IPS DF 6.9 (cell line): ENCODE data around the gene PLD5.

Experiments
- DNase-seq: peaks from one replicate; pipeline ENCODE4 v3.0.0-alpha.2; 2013; ENCODE audit warnings: low read depth, low spot score
- H3K27ac ChIP-seq: one replicate; pipeline ENCODE4 v1.5.1; 2013; ENCODE audit warnings: low read length, control low read depth
- H3K27me3 ChIP-seq: 2 replicates; pipeline ENCODE4 v1.6.1; 2013; ENCODE audit warnings: mild to moderate bottlenecking, low read length; ENCODE audit not compliant: control insufficient read depth, insufficient read depth
- H3K36me3 ChIP-seq: 2 replicates; pipeline ENCODE4 v1.6.1; 2013; ENCODE audit warnings: low read length; ENCODE audit not compliant: control insufficient read depth, insufficient read depth
- H3K4me1 ChIP-seq: 2 replicates; pipeline ENCODE4 v1.6.1; 2013; ENCODE audit warnings: low read length; ENCODE audit not compliant: control insufficient read depth, insufficient read depth
- H3K4me3 ChIP-seq: 2 replicates; pipeline ENCODE4 v1.5.1; 2013; ENCODE audit warnings: mild to moderate bottlenecking, low read length
- H3K9me3 ChIP-seq: 2 replicates; pipeline ENCODE4 v1.6.1; 2013; ENCODE audit warnings: low read length, inconsistent platforms; ENCODE audit not compliant: control insufficient read depth, insufficient read depth
- WGBS: extraction: QIAGEN DNeasy Blood & Tissue Kit; methylation state at CpG from one replicate; pipeline ENCODE4 v1.1.7; 2013; ENCODE audit warnings: mixed read lengths, missing lambda C conversion rate; ENCODE audit not compliant: insufficient read length, insufficient coverage; 5-methylcytosine and 5-hydroxymethylcytosine counted together

The PLD5 gene

DNA sequence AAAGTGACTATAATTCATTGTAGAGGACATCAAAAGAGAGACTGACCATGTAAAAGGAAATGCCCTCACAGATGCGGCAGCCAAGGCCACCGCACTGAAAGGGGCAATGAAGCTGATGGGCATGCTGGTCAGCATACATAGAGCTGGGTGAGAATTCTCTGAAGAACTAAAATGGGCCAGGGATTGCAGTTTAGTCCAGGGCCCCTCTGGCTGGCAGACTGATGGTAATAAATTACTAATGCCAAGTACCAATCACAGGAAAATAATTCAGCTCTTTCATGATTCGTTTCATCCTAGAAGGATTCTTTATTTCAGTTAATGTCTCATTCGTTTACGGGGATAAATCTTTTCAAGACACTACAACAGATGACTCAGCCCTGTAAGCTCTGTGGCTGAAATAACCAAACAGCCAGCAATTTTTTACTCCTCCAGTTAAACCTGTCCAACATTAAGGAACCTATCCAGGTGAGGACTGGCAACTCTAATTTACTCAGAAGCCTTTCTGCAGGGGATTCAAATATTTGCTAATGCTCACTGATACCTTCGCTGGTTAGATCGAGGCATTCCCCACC, 468.7 kb downstream of the PLD5 start:
- WGBS, result no CpG with 5 or more reads among the region's 7 CpGs
- H3K4me3 ChIP-seq, result no peak overlapping the region
- no peak overlapping the region for H3K27ac ChIP-seq
- no peak for DNase-seq
- H3K9me3 ChIP-seq, result no peaks in the 10 kb centered on the region
- no peaks in the 10 kb centered on the region; the same call in 1 of the 2 replicates for H3K4me1 ChIP-seq
- no peaks in the 10 kb centered on the region for H3K27me3 ChIP-seq
- no peaks in the 10 kb centered on the region for H3K36me3 ChIP-seq

DNA sequence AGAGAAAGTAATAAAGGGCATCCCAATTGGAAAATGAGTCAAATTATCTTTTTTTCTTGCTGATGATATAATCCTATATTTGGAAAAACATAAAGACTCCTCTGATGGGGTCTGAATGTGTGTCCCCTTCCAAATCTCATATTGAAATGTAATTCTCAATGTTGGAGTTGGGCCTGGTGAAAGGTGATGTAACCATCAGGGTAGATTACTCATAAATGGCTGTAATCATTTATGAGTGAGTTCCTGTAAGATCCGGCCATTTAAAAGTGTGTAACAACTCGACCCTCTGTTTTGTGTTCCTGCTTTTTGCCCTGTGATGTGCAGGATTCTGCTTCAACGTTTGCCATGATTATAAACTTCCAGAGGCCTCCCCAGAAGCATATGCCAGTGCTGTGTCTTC, 481.3 kb downstream of the PLD5 start:
- H3K27me3 ChIP-seq, result no peaks in the 10 kb centered on the region
- H3K27ac ChIP-seq, result no peak overlapping the region
- H3K4me1 ChIP-seq, result no peaks in the 10 kb centered on the region; the same call in 1 of the 2 replicates
- no CpG with 5 or more reads among the region's 3 CpGs for WGBS
- no peaks in the 10 kb centered on the region for H3K36me3 ChIP-seq
- no peak overlapping the region for H3K4me3 ChIP-seq
- no peaks in the 10 kb centered on the region; the same call in 1 of the 2 replicates for H3K9me3 ChIP-seq
- no peak for DNase-seq

DNA sequence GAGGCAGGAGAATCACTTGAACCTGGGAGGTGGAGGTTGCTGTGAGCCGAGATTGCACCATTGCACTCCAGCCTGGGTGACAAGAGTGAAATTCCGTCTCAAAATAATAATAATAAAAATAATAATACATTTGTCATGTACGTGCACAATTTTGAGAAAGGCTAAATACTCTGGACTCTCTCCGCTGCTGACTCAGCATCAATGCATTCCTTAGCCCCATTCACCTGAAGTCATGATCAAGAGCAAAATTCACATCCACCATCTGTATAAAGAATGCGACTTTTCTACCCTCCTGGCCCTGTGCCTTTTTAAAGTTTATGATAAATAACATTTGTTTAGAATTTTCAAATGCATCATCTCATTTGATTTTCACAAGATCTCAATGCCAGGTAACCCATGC, 490.1 kb downstream of the PLD5 start:
- no peaks in the 10 kb centered on the region for H3K27me3 ChIP-seq
- WGBS, result no CpG with 5 or more reads among the region's 5 CpGs
- no peak overlapping the region for H3K4me3 ChIP-seq
- H3K36me3 ChIP-seq, result no peaks in the 10 kb centered on the region
- no peak overlapping the region for H3K27ac ChIP-seq
- H3K9me3 ChIP-seq, result no peaks in the 10 kb centered on the region
- DNase-seq, result no peak
- H3K4me1 ChIP-seq, result no peaks in the 10 kb centered on the region

DNA sequence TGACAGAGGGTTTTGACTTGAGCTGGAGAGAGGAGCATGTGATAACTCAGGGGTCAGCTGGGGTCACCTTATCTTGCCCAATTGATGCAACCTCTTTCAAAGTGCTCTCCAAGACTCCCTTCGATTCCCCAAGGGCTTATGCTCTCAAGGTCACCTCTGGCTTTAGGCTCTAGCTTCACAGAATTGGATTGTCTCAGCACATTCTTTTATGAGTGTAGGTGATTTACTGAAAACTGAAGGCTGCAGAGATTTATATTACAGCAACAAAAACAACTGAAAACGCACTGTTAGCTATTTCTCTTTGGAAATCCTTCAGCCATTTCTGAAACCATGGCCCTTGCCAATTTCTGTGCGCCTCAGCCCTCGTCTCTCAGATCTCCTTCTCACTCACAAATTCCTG, 491.1 kb downstream of the PLD5 start:
- H3K36me3 ChIP-seq, result no peaks in the 10 kb centered on the region
- no peaks in the 10 kb centered on the region for H3K27me3 ChIP-seq
- WGBS, result no CpG with 5 or more reads among the region's 4 CpGs
- no peak overlapping the region for H3K27ac ChIP-seq
- DNase-seq, result no peak
- H3K4me1 ChIP-seq, result no peaks in the 10 kb centered on the region
- no peaks in the 10 kb centered on the region for H3K9me3 ChIP-seq
- H3K4me3 ChIP-seq, result no peak overlapping the region
